ENCODE data around the gene PRKG1.
"Not testable (repeated sequence)": the region's sequence is repeated elsewhere in the genome, so short reads cannot be mapped to it uniquely, and the experiment has no call there.

PRKG1 gene

GRCh38 chr10:51377070-51377931 is 303.0 kb downstream of the PRKG1 start:
- Mint-ChIP-seq H3K36me3 (no peaks in the 10 kb centered on the region), H3K4me3 (no peak overlapping the region), H3K27me3 (no peaks in the 10 kb centered on the region), H3K27ac (no peak overlapping the region), H3K9me3 (ENCODE audit: low read depth) (no peaks in the 10 kb centered on the region), H3K4me1 (ENCODE audit: low read depth) (no peaks in the 10 kb centered on the region)

DNA sequence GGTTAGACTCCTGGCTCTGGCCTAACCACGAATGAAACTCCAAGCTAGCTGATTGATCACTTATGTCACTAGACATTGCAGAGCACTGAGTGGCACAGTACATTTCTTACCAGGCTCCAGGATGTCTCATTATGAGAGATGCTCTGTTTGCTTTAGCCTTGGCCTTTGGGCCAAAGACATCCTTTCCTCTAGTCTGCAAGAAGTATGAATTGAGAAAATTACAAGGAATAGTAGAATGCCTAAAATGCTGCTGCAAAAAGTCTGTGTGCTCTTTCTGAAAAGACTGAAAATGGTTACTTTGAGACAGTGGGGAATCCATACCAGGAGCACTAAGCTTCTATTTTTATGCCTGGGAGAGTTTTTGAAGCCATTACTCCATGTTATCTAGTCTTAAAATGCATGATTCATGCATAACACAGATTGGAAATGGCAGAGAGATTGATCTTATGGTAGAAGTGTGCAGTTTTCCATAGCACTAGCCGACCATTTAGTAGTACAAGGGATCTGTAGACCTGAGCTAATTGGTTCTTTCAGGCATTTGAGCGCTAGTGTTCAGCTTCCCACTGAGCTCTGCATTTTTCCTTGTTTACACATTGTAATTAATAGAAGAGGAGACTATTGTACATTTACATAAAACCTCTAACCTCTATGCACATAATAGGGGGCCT is 303.8 kb downstream of the PRKG1 start:
- H3K27me3 Mint-ChIP-seq: no peaks in the 10 kb centered on the region
- no peaks in the 10 kb centered on the region for H3K4me1 Mint-ChIP-seq (ENCODE audit: low read depth)
- H3K36me3 Mint-ChIP-seq: no peaks in the 10 kb centered on the region
- H3K4me3 Mint-ChIP-seq: no peak overlapping the region
- no peaks in the 10 kb centered on the region for H3K9me3 Mint-ChIP-seq (ENCODE audit: low read depth)
- H3K27ac Mint-ChIP-seq: no peak overlapping the region

DNA sequence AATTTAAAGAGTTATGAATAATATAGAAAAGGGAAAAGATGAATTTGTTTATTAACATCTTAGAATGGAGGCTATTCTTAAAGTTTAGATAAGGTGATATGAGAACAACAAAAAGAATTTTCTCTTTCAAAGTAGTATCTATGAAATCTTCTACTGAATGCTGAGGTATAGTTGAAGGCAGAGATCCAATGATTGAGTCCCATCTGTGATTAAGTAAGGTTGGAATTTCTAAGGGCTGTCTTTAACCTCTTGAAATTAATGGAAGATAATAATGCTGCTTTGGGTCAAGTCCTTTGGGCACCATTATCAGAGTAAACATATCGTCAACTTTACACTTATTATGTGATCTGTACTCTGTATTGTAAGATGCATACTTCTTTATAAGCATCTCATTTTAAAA is 307.9 kb downstream of the PRKG1 start:
- Mint-ChIP-seq H3K4me3 (no peak overlapping the region), H3K27ac (no peak overlapping the region), H3K36me3 (no peaks in the 10 kb centered on the region), H3K27me3 (no peaks in the 10 kb centered on the region), H3K4me1 (ENCODE audit: low read depth) (no peaks in the 10 kb centered on the region), H3K9me3 (ENCODE audit: low read depth) (no peaks in the 10 kb centered on the region)

- no peaks in the 10 kb centered on the region for H3K4me1 Mint-ChIP-seq (ENCODE audit: low read depth)
- no peaks in the 10 kb centered on the region for H3K27me3 Mint-ChIP-seq
- no peaks in the 10 kb centered on the region for H3K9me3 Mint-ChIP-seq (ENCODE audit: low read depth)
- H3K27ac Mint-ChIP-seq: no peak overlapping the region
- no peaks in the 10 kb centered on the region for H3K36me3 Mint-ChIP-seq
- no peak overlapping the region for H3K4me3 Mint-ChIP-seq
These were observed 310.7 kb downstream of the PRKG1 start for GRCh38 chr10:51384971-51385370.

GRCh38 chr10:51386248-51386885 is 312.1 kb downstream of the PRKG1 start:
- no peak overlapping the region for H3K4me3 Mint-ChIP-seq
- no peaks in the 10 kb centered on the region for H3K36me3 Mint-ChIP-seq
- no peak overlapping the region for H3K27ac Mint-ChIP-seq

GRCh38 chr10:51389415-51390321 is 315.4 kb downstream of the PRKG1 start:
- no peak overlapping the region for H3K4me3 Mint-ChIP-seq
- H3K27ac Mint-ChIP-seq: no peak overlapping the region
- no peaks in the 10 kb centered on the region for H3K4me1 Mint-ChIP-seq (ENCODE audit: low read depth)
- H3K27me3 Mint-ChIP-seq: no peaks in the 10 kb centered on the region
- no peaks in the 10 kb centered on the region for H3K9me3 Mint-ChIP-seq (ENCODE audit: low read depth)
- H3K36me3 Mint-ChIP-seq: no peaks in the 10 kb centered on the region

More at GRCh38 chr10:51386248-51386885, 312.1 kb downstream of the PRKG1 start:
- Mint-ChIP-seq H3K4me1 (ENCODE audit: low read depth) (no peaks in the 10 kb centered on the region), H3K27me3 (no peaks in the 10 kb centered on the region), H3K9me3 (ENCODE audit: low read depth) (no peaks in the 10 kb centered on the region)

DNA sequence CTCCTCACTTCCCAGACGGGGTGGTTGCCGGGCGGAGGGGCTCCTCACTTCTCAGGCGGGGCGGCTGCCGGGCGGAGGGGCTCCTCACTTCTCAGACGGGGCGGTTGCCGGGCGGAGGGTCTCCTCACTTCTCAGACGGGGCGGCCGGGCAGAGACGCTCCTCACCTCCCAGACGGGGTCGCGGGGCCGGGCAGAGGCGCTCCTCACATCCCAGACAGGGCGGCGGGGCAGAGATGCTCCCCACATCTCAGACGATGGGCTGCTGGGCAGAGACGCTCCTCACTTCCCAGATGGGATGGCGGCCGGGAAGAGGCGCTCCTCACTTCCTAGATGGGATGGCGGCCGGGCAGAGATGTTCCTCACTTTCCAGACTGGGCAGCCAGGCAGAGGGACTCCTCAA is 318.7 kb downstream of the PRKG1 start:
- not testable (repeated sequence) for H3K9me3 Mint-ChIP-seq (ENCODE audit: low read depth); H3K27me3 Mint-ChIP-seq; H3K4me1 Mint-ChIP-seq (ENCODE audit: low read depth)

DNA sequence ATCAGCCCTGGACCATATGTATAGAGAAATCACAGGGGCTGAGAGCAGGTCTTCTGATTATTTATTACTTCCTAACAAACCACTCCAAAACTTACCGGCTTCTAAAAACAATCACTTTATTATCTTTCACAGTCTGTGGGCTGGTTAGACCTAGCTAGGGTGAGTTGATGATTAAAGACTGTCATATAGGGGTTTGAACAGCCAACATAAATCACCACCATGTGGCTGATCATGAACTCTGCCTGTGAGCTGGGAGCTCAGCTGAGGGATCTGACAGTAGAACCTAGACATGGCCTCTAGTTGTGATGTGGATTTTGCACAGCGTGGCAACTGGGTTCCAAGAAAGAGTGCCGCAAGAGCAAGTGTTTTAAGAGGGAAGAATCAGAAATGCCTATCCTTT is 319.8 kb downstream of the PRKG1 start:
- H3K4me3 Mint-ChIP-seq: no peak overlapping the region
- no peaks in the 10 kb centered on the region for H3K4me1 Mint-ChIP-seq (ENCODE audit: low read depth)
- no peak overlapping the region for H3K27ac Mint-ChIP-seq
- H3K36me3 Mint-ChIP-seq: no peaks in the 10 kb centered on the region
- H3K27me3 Mint-ChIP-seq: no peaks in the 10 kb centered on the region
- H3K9me3 Mint-ChIP-seq (ENCODE audit: low read depth): no peaks in the 10 kb centered on the region

More for the DNA sequence above, 318.7 kb downstream of the PRKG1 start:
- not testable (repeated sequence) for H3K27ac Mint-ChIP-seq, H3K4me3 Mint-ChIP-seq, H3K36me3 Mint-ChIP-seq

- no peak overlapping the region for H3K27ac Mint-ChIP-seq
- no peaks in the 10 kb centered on the region for H3K4me1 Mint-ChIP-seq (ENCODE audit: low read depth)
- H3K27me3 Mint-ChIP-seq: peaks cover 2% of the 10 kb centered on the region
- no peak overlapping the region for H3K4me3 Mint-ChIP-seq
- no peaks in the 10 kb centered on the region for H3K9me3 Mint-ChIP-seq (ENCODE audit: low read depth)
- no peaks in the 10 kb centered on the region for H3K36me3 Mint-ChIP-seq
These were observed 323.0 kb downstream of the PRKG1 start for GRCh38 chr10:51397244-51397643.

DNA sequence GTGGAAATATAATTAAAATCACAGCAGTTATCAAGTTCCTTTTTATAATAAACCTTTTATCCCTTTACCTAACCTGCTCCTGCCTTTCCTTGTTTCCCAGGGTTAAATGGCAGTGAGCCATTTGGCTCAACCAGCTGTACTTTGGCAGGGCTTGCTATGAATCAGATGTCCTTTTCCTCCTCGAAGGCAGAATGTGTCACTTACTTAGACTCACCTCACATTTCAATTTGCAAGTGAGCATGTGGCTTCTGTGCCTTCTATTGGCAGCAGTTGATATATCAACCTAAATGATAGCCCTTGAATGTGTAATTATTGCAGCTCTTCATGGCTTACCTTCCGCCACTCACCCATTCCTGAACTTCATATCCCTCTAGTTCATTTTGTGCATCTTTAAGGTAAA is 323.4 kb downstream of the PRKG1 start:
- Mint-ChIP-seq H3K4me3 (no peak overlapping the region), H3K27me3 (peaks cover 2% of the 10 kb centered on the region), H3K27ac (no peak overlapping the region), H3K4me1 (ENCODE audit: low read depth) (no peaks in the 10 kb centered on the region), H3K9me3 (ENCODE audit: low read depth) (no peaks in the 10 kb centered on the region), H3K36me3 (no peaks in the 10 kb centered on the region)

DNA sequence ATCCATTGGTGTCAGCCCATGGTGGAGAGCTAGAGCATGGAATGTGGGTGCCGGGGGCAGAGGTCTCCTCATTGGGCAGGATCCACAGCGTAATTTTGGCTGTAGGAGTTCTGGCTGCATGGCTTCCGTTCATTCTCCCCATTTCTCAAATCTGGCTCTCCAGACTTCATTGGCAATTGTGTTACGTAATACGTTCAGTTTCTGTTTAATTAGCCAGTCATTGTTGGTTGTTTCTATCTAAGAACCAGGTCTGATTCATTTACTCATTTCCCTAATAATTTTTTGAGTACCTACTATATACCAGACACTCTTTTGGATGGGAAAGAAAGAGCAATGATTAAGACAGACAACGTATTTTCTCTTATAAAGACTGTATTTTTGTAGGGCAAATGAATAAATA is 325.6 kb downstream of the PRKG1 start:
- no peaks in the 10 kb centered on the region for H3K36me3 Mint-ChIP-seq
- H3K27me3 Mint-ChIP-seq: peaks cover 2% of the 10 kb centered on the region
- H3K4me3 Mint-ChIP-seq: no peak overlapping the region
- H3K4me1 Mint-ChIP-seq (ENCODE audit: low read depth): no peaks in the 10 kb centered on the region
- no peak overlapping the region for H3K27ac Mint-ChIP-seq
- no peaks in the 10 kb centered on the region for H3K9me3 Mint-ChIP-seq (ENCODE audit: low read depth)

GRCh38 chr10:51400392-51401096 is 326.3 kb downstream of the PRKG1 start:
- no peaks in the 10 kb centered on the region for H3K4me1 Mint-ChIP-seq (ENCODE audit: low read depth)
- H3K4me3 Mint-ChIP-seq: no peak overlapping the region
- no peaks in the 10 kb centered on the region for H3K36me3 Mint-ChIP-seq
- no peaks in the 10 kb centered on the region for H3K9me3 Mint-ChIP-seq (ENCODE audit: low read depth)
- peaks cover 2% of the 10 kb centered on the region for H3K27me3 Mint-ChIP-seq
- no peak overlapping the region for H3K27ac Mint-ChIP-seq

DNA sequence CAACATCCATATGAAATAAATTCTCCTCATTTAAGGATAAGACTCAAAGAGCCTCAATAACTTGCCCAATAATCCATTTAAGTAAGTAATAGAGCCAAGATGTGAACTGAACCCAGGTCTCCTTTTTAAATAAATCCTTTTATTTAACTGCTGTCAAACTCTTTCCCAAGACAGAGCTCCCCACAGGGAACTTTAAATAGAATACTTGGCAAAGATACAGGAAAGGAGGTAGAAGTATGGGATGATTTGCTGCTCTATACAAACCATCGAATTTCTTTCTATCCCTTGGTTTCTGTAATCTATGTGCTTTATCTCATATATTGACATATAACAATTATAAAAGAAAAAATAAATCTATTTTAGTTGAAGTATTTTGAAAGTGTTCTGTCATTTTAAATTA is 329.2 kb downstream of the PRKG1 start:
- Mint-ChIP-seq H3K36me3 (no peaks in the 10 kb centered on the region), H3K27me3 (peaks cover 2% of the 10 kb centered on the region), H3K4me1 (ENCODE audit: low read depth) (no peaks in the 10 kb centered on the region), H3K9me3 (ENCODE audit: low read depth) (no peaks in the 10 kb centered on the region), H3K4me3 (no peak overlapping the region), H3K27ac (no peak overlapping the region)
